HG03469 (cell line): ENCODE results near the gene NRTN.

Experiments used
- ATAC-seq: cut with Tn5 transposase; IDR thresholded peaks from one replicate; pipeline ENCODE4 v1.9.1; 2021; ENCODE audit warnings: mild to moderate bottlenecking, moderate library complexity, moderate number of reproducible peaks; ENCODE audit not compliant: unreplicated experiment

The NRTN gene

GRCh38 chr19:5789886-5790558 lies 14.8 kb upstream of the NRTN start:
- no peak for ATAC-seq

- ATAC-seq, result peak; percentile 75
Measured at GRCh38 chr19:5790559-5791520, 14.0 kb upstream of the NRTN start, which contains the start of gene DUS3L. DUS3L (minus strand) TSS chr19:5791163; CDS start chr19:5791141, 22 bp downstream.

GRCh38 chr19:5792224-5792623 lies 12.6 kb upstream of the NRTN start:
- ATAC-seq, result no peak

- no peak for ATAC-seq
Measured at GRCh38 chr19:5793188-5793587, 11.7 kb upstream of the NRTN start.

- no peak for ATAC-seq
Measured at GRCh38 chr19:5795382-5795919, 9.4 kb upstream of the NRTN start.

GRCh38 chr19:5798244-5798643 lies 6.6 kb upstream of the NRTN start:
- ATAC-seq, result no peak

GRCh38 chr19:5799247-5800241 lies 5.3 kb upstream of the NRTN start:
- ATAC-seq, result no peak

- no peak for ATAC-seq
Measured at GRCh38 chr19:5800361-5801270, 4.3 kb upstream of the NRTN start.

- no peak for ATAC-seq
Measured at GRCh38 chr19:5801796-5802619, 2.9 kb upstream of the NRTN start.

GRCh38 chr19:5803441-5803751 lies 1.5 kb upstream of the NRTN start:
- ATAC-seq, result no peak

- no peak for ATAC-seq
Measured at GRCh38 chr19:5803752-5804515, 933 bp upstream of the NRTN start.

- ATAC-seq, result no peak
Measured at GRCh38 chr19:5805462-5806132, 730 bp downstream of the NRTN start.

GRCh38 chr19:5806133-5806489 lies 1.2 kb downstream of the NRTN start:
- ATAC-seq, result no peak

- ATAC-seq, result no peak
Measured at GRCh38 chr19:5806905-5807304, 2.0 kb downstream of the NRTN start.

- ATAC-seq, result no peak
Measured at GRCh38 chr19:5808120-5808816, 3.4 kb downstream of the NRTN start.

GRCh38 chr19:5809053-5809452 lies 4.2 kb downstream of the NRTN start:
- ATAC-seq, result no peak

GRCh38 chr19:5809469-5809868 lies 4.6 kb downstream of the NRTN start:
- ATAC-seq, result no peak
